Keratinocyte (primary cell): Measurements from ENCODE around the gene APOE. TPM values are rescaled to one million over a fixed set of nuclear protein-coding genes. Genes with fewer than 3 reads are reported as not detected.
"Not testable (repeated sequence)": the region's sequence is repeated elsewhere in the genome, so short reads cannot be mapped to it uniquely, and the experiment has no call there.

Experiments used
- DNase-seq: peaks from one replicate; pipeline ENCODE4 v3.0.0-alpha.2; 2011; ENCODE audit warnings: low read depth, missing footprints, low spot score
- FAIRE-seq: peaks from 2 replicates; lab custom pipeline; 2011; peaks lifted over from hg19 to GRCh38; lab: Jason Lieb, UNC
- H2AFZ ChIP-seq: 2 replicates; pipeline ENCODE4 v1.6.0; 2012; ENCODE audit warnings: low read length, control low read depth, inconsistent platforms; ENCODE audit not compliant: control insufficient read depth
- H3K27ac ChIP-seq: 2 replicates; pipeline ENCODE4 v1.5.1; 2011; ENCODE audit warnings: low read length; ENCODE audit not compliant: control insufficient read depth, insufficient read depth
- H3K27me3 ChIP-seq: 3 replicates; pipeline ENCODE4 v1.6.0; 2011; ENCODE audit warnings: low read length; ENCODE audit not compliant: control insufficient read depth, insufficient read depth; ENCODE audit errors: extremely low read depth
- H3K36me3 ChIP-seq, 2 experiments: 2 replicates in 1 of 2; 3 replicates in 1 of 2; pipeline ENCODE4 v1.5.1; 2011; ENCODE audit warnings: low read length in 2 of 2, mild to moderate bottlenecking in 1 of 2; ENCODE audit not compliant: control insufficient read depth in 2 of 2, insufficient read depth in 2 of 2; ENCODE audit errors: extremely low read depth in 1 of 2
- H3K4me1 ChIP-seq: 3 replicates; pipeline ENCODE4 v1.5.1; 2011; ENCODE audit warnings: low read length; ENCODE audit not compliant: control insufficient read depth, insufficient read depth; ENCODE audit errors: extremely low read depth
- H3K4me2 ChIP-seq: 3 replicates; pipeline ENCODE4 v1.6.0; 2011; ENCODE audit warnings: low read depth, low read length; ENCODE audit not compliant: control insufficient read depth, insufficient read depth; ENCODE audit errors: extremely low read depth
- H3K4me3 ChIP-seq, 3 experiments: fragments of 200-600 bp in 1 of 3; sonication (generic) in 1 of 3; 2 replicates in 2 of 3; 3 replicates in 1 of 3; pipeline ENCODE4 v1.5.1; 2011 to 2016; ENCODE audit warnings: low read length in 3 of 3, mild to moderate bottlenecking in 3 of 3, control low read depth in 2 of 3, inconsistent platforms in 1 of 3, low read depth in 1 of 3, mixed read lengths in 1 of 3, mixed run types in 1 of 3, moderate library complexity in 1 of 3; ENCODE audit not compliant: control insufficient read depth in 2 of 3, insufficient read depth in 2 of 3; ENCODE audit errors: extremely low read depth in 1 of 3
- H3K79me2 ChIP-seq: 2 replicates; pipeline ENCODE4 v1.6.0; 2012; ENCODE audit warnings: low read length; ENCODE audit not compliant: control insufficient read depth, insufficient read depth
- H3K9ac ChIP-seq: 3 replicates; pipeline ENCODE4 v1.6.0; 2011; ENCODE audit warnings: low read length; ENCODE audit not compliant: control insufficient read depth, insufficient read depth; ENCODE audit errors: extremely low read depth
- H3K9me1 ChIP-seq: 3 replicates; pipeline ENCODE4 v1.6.0; 2011; ENCODE audit warnings: low read length; ENCODE audit not compliant: control insufficient read depth, insufficient read depth; ENCODE audit errors: extremely low read depth
- H3K9me3 ChIP-seq: 2 replicates; pipeline ENCODE4 v1.5.1; 2012; ENCODE audit warnings: low read depth, low read length; ENCODE audit not compliant: control insufficient read depth
- H4K20me1 ChIP-seq: 3 replicates; pipeline ENCODE4 v1.6.0; 2011; ENCODE audit warnings: low read length; ENCODE audit not compliant: control insufficient read depth, insufficient read depth; ENCODE audit errors: extremely low read depth
- CTCF ChIP-seq, 3 experiments: IDR thresholded peaks in 1 of 3; conservative IDR thresholded peaks in 1 of 3; optimal IDR thresholded peaks in 1 of 3; 2 replicates in 2 of 3; 3 replicates in 1 of 3; pipeline versions ENCODE3 to v1.5.1; 2011; ENCODE audit warnings: low read length in 3 of 3, mild to moderate bottlenecking in 3 of 3, moderate library complexity in 2 of 3, control low read depth in 1 of 3, inconsistent platforms in 1 of 3; ENCODE audit not compliant: insufficient read depth in 2 of 3; ENCODE audit errors: extremely low read depth in 1 of 3
- EZH2 ChIP-seq: IDR thresholded peaks from one replicate; pipeline ENCODE4 v1.6.1; 2012; ENCODE audit warnings: inconsistent platforms, mild to moderate bottlenecking, low read length, moderate library complexity
- dilution Hi-C: fragments of 300-500 bp; cut with MboI; formaldehyde crosslinking; loops from one replicate; pipeline ENCODE4 v1.7.0; 2020; ENCODE audit warnings: low sequenced_read_pairs; ENCODE audit not compliant: extremely low pct_ligation_motif_present
- polyA plus RNA-seq, 5 experiments: library from polyadenylated mRNA; depleted of rRNA in 3 of 5; stranded (reverse) in 3 of 5; stranded (forward) in 1 of 5; unstranded in 1 of 5; fragments of >200 nt; gene quantifications; 1 replicate in 1 of 5; 2 replicates in 3 of 5; 3 replicates in 1 of 5; pipeline versions ENCODE4 v1.2.1 to v1.2.3, GENCODE V29; 2011 to 2012; ENCODE audit warnings: missing spikeins in 2 of 5, low read depth in 1 of 5, low replicate concordance in 1 of 5

Gene APOE
- polyA plus RNA-seq, 1 donor (not counting 4 experiments of a cell fraction or from before 2014, with no cell fraction given) = 30.2 TPM

GRCh38 chr19:44886141-44886540, 19.5 kb upstream of the APOE start:
- Histone ChIP-seq H3K4me3 (no peak overlapping the region), H3K27me3 (no peaks in the 10 kb centered on the region), H3K9me1 (no peaks in the 10 kb centered on the region), H3K9me3 (no peaks in the 10 kb centered on the region), H3K36me3 (peaks cover 8 to 12% of the 10 kb centered on the region in 2 experiments), H3K4me2 (no peak overlapping the region), H4K20me1 (no peaks in the 10 kb centered on the region), H3K79me2 (peaks cover under 1% of the 10 kb centered on the region), H3K9ac (no peak overlapping the region), H3K27ac (no peak overlapping the region), H3K4me1 (peaks cover 7% of the 10 kb centered on the region), H2AFZ (no peak overlapping the region)
- DNase-seq = no peak
- no peak for FAIRE-seq
- TF ChIP-seq CTCF (optimal IDR thresholded peaks at IDR 0.05 in 1 of 3, IDR thresholded peaks at IDR 0.05 in 1 of 3, conservative IDR thresholded peaks at IDR 0.05 in 1 of 3; ENCODE audit: extremely low read depth in 1 of 3, insufficient read depth in 2 of 3, low read length in 3 of 3) (no peak), EZH2 (no peak)
- dilution Hi-C loops = no loop called here

GRCh38 chr19:44887648-44888047, 17.9 kb upstream of the APOE start:
- Histone ChIP-seq H4K20me1 (peaks cover 4% of the 10 kb centered on the region), H3K4me1 (peaks cover 13% of the 10 kb centered on the region), H3K9ac (no peak overlapping the region), H3K4me2 (no peak overlapping the region), H3K4me3 (no peak overlapping the region), H3K36me3 (peaks cover 10 to 12% of the 10 kb centered on the region in 2 experiments), H3K79me2 (peaks cover 16% of the 10 kb centered on the region), H2AFZ (no peak overlapping the region), H3K27me3 (no peaks in the 10 kb centered on the region), H3K9me1 (no peaks in the 10 kb centered on the region), H3K9me3 (no peaks in the 10 kb centered on the region), H3K27ac (no peak overlapping the region)
- TF ChIP-seq CTCF (optimal IDR thresholded peaks at IDR 0.05 in 1 of 3, IDR thresholded peaks at IDR 0.05 in 1 of 3, conservative IDR thresholded peaks at IDR 0.05 in 1 of 3; ENCODE audit: extremely low read depth in 1 of 3, insufficient read depth in 2 of 3, low read length in 3 of 3) = no peak
- dilution Hi-C loops = no loop called here
- FAIRE-seq (no peak), DNase-seq (no peak)

- H3K4me2 ChIP-seq, DNase-seq, H3K9ac ChIP-seq, H4K20me1 ChIP-seq, H3K9me3 ChIP-seq, H3K27me3 ChIP-seq, H3K4me3 ChIP-seq, FAIRE-seq, H3K27ac ChIP-seq, dilution Hi-C loops, H3K9me1 ChIP-seq, H2AFZ ChIP-seq: not testable (repeated sequence)
- H3K36me3 ChIP-seq = peaks cover 14 to 16% of the 10 kb centered on the region in 2 experiments
- peaks cover 17% of the 10 kb centered on the region for H3K4me1 ChIP-seq
- peaks cover 23% of the 10 kb centered on the region for H3K79me2 ChIP-seq
These were observed 17.3 kb upstream of the APOE start for GRCh38 chr19:44888335-44888734.
